CD4-positive, alpha-beta T cell (primary cell): Measurements from ENCODE around the gene COL15A1. TPM values are rescaled to one million over a fixed set of nuclear protein-coding genes. Genes with fewer than 3 reads are reported as not detected.

Source experiments
- ATAC-seq: fragments of 200-7000 bp; cut with Tn5 transposase; one replicate; pipeline ENCODE4 v1.10.0; 2022; ENCODE audit warnings: mild to moderate bottlenecking; ENCODE audit not compliant: poor library complexity
- CTCF ChIA-PET: fragments of 350-600 bp; sonication (Branson Sonifier 250); formaldehyde crosslinking; loops from one replicate; lab custom pipeline; 2021; ENCODE audit warnings: antibody characterized with exemption, inconsistent platforms; lab: Charles Lee
- POLR2A ChIA-PET: fragments of 350-600 bp; sonication (Branson Sonifier 250); formaldehyde crosslinking; loops from one replicate; lab custom pipeline; 2021; ENCODE audit warnings: antibody characterized with exemption, inconsistent platforms; lab: Charles Lee
- DNase-seq, 14 experiments: peaks; one replicate each; pipeline ENCODE4 v3.0.0-alpha.2; 2013 to 2020; ENCODE audit warnings: mixed read lengths in 2 of 14
- H3K27ac ChIP-seq, 2 donors: one replicate each; pipeline versions ENCODE4 v1.5.1 to v1.7.0; 2013; ENCODE audit warnings: low read length in 2 of 2, low read depth in 1 of 2, mild to moderate bottlenecking in 1 of 2
- H3K27me3 ChIP-seq, 2 experiments: 1 replicate in 1 of 2; 2 replicates in 1 of 2; pipeline versions ENCODE4 v1.6.1 to v1.7.0; 2013; ENCODE audit warnings: low read length in 2 of 2, control low read depth in 1 of 2, mild to moderate bottlenecking in 1 of 2, moderate library complexity in 1 of 2; ENCODE audit not compliant: insufficient read depth in 2 of 2, control insufficient read depth in 1 of 2
- H3K36me3 ChIP-seq: one replicate; pipeline ENCODE4 v1.6.1; 2013; ENCODE audit warnings: low read length, control low read depth; ENCODE audit not compliant: insufficient read depth
- H3K4me1 ChIP-seq: one replicate; pipeline ENCODE4 v1.6.1; 2013; ENCODE audit warnings: low read length, control low read depth; ENCODE audit not compliant: insufficient read depth
- H3K4me3 ChIP-seq: one replicate; pipeline ENCODE4 v1.5.1; 2013; ENCODE audit warnings: mild to moderate bottlenecking, low read length, moderate library complexity
- H3K9me3 ChIP-seq, 2 experiments: 1 replicate in 1 of 2; 2 replicates in 1 of 2; pipeline versions ENCODE4 v1.6.1 to v1.7.0; 2013; ENCODE audit warnings: low read length in 2 of 2, mild to moderate bottlenecking in 2 of 2, control low read depth in 1 of 2, moderate library complexity in 1 of 2; ENCODE audit not compliant: control insufficient read depth in 1 of 2, insufficient read depth in 1 of 2
- H3K27ac Mint-ChIP-seq: one replicate; pipeline ENCODE4 v1.8.0; 2020; ENCODE audit warnings: mixed read lengths
- H3K27me3 Mint-ChIP-seq: one replicate; pipeline ENCODE4 v1.8.0; 2021; ENCODE audit warnings: mixed read lengths
- H3K36me3 Mint-ChIP-seq: one replicate; pipeline ENCODE4 v1.8.0; 2021; ENCODE audit warnings: low read depth, mixed read lengths
- H3K4me1 Mint-ChIP-seq: one replicate; pipeline ENCODE4 v1.8.0; 2021; ENCODE audit warnings: low read depth, mixed read lengths
- H3K4me3 Mint-ChIP-seq: one replicate; pipeline ENCODE4 v1.8.0; 2020; ENCODE audit warnings: mild to moderate bottlenecking, mixed read lengths
- H3K9me3 Mint-ChIP-seq: one replicate; pipeline ENCODE4 v1.8.0; 2020; ENCODE audit warnings: mixed read lengths
- intact Hi-C, 2 experiments: fragments of 100-400 bp; cut with DNase I in 1 of 2; cut with micrococcal nuclease in 1 of 2; formaldehyde crosslinking; loops; one replicate each; pipeline versions ENCODE4 v1.15.1 to v1.9.0; 2023 to 2025; cut with DNase I, micrococcal nuclease
- total RNA-seq, 174 experiments: library from RNA in 2 of 174; stranded (reverse) in 2 of 174; gene quantifications; one replicate each; pipeline ENCODE4 v1.2.3 and lab custom pipeline; 2021 to 2026
- TF ChIP-seq, protein P1 (sequence below): fragments of 200-600 bp; IDR thresholded peaks from one replicate; pipeline ENCODE4 v1.8.0; 2022; ENCODE audit warnings: antibody characterized with exemption, mild to moderate bottlenecking

COL15A1 gene
- total RNA-seq, 2 experiments from 2014 or later = not detected

DNA sequence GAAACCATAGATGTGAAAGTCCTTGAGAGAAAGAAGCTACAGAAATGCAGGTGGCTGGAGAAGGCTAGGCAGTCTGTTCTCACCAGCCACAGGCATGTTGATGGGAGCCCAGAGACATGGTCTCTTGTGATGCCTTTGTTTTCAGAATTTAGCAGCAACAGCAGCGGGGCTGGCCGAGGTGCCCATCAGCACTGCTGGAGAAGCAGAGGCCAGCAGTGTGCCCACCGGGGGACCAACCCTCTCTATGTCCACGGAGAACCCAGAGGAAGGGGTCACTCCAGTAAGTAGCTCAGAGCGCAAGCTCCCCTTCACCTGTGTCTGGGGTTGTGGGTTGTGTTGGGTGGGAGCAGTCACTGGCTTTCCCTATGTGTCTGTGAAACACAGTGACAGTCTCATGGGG, 59.6 kb downstream of the COL15A1 start:
- POLR2A ChIA-PET = interaction anchor here (0.9 to 1.4 kb wide), 3 partner anchors 24 to 116 kb away, joined by 3 read pairs; no protein-coding TSS in a partner anchor
- TF ChIP-seq, protein P1, sequence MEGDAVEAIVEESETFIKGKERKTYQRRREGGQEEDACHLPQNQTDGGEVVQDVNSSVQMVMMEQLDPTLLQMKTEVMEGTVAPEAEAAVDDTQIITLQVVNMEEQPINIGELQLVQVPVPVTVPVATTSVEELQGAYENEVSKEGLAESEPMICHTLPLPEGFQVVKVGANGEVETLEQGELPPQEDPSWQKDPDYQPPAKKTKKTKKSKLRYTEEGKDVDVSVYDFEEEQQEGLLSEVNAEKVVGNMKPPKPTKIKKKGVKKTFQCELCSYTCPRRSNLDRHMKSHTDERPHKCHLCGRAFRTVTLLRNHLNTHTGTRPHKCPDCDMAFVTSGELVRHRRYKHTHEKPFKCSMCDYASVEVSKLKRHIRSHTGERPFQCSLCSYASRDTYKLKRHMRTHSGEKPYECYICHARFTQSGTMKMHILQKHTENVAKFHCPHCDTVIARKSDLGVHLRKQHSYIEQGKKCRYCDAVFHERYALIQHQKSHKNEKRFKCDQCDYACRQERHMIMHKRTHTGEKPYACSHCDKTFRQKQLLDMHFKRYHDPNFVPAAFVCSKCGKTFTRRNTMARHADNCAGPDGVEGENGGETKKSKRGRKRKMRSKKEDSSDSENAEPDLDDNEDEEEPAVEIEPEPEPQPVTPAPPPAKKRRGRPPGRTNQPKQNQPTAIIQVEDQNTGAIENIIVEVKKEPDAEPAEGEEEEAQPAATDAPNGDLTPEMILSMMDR = no peak
- no peaks in the 10 kb centered on the region for H3K27me3 ChIP-seq
- no peak for DNase-seq
- no peaks in the 10 kb centered on the region for H3K9me3 Mint-ChIP-seq
- no peaks in the 10 kb centered on the region for H3K9me3 ChIP-seq
- no peaks in the 10 kb centered on the region for H3K36me3 Mint-ChIP-seq
- no peaks in the 10 kb centered on the region for H3K27me3 Mint-ChIP-seq
- no peak overlapping the region for H3K4me3 ChIP-seq
- H3K4me1 Mint-ChIP-seq = peaks cover 25% of the 10 kb centered on the region
- CTCF ChIA-PET = interaction anchor here (7.7 kb wide), 1 partner anchor 138 kb away, joined by 77 read pairs; no protein-coding TSS in a partner anchor
- H3K4me1 ChIP-seq = peaks cover 18% of the 10 kb centered on the region
- ATAC-seq = no peak
- no peak overlapping the region for H3K27ac ChIP-seq
- no peak overlapping the region for H3K4me3 Mint-ChIP-seq
- intact Hi-C loops = loop anchor here in 1 of 2 experiments (5.0 kb wide), 1 partner anchor 54 kb away; no protein-coding TSS in a partner anchor
- H3K36me3 ChIP-seq = no peaks in the 10 kb centered on the region
- H3K27ac Mint-ChIP-seq = no peak overlapping the region

DNA sequence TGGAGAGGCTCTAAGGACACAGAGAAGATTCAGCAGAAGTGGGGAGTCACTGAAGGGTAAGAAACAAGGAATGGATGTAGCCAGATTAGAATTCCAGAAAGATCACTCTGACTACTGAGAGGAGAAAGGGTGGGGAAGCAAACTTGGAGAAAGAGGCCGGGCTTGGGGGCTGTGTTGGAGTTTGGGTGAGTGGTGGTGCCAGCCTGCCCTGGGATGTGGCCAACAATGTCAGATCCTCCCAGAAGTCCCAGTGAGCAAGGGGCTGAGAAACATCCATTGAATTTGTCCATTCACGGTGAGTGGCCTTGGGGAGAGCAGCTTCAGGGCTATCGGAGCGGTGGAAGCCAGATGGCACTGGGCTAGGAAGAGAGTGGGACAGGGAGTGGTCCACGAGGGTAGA, 60.4 kb downstream of the COL15A1 start:
- Histone ChIP-seq H3K27ac (no peak overlapping the region), H3K9me3 (no peaks in the 10 kb centered on the region), H3K4me1 (peaks cover 14% of the 10 kb centered on the region), H3K4me3 (no peak overlapping the region), H3K36me3 (no peaks in the 10 kb centered on the region), H3K27me3 (no peaks in the 10 kb centered on the region)
- no peaks in the 10 kb centered on the region for H3K9me3 Mint-ChIP-seq
- no peaks in the 10 kb centered on the region for H3K27me3 Mint-ChIP-seq
- H3K27ac Mint-ChIP-seq = no peak overlapping the region
- no peak for DNase-seq
- H3K36me3 Mint-ChIP-seq = no peaks in the 10 kb centered on the region
- CTCF ChIA-PET = no interaction called here
- no peak overlapping the region for H3K4me3 Mint-ChIP-seq
- TF ChIP-seq, protein P1 = no peak
- POLR2A ChIA-PET = no interaction called here
- ATAC-seq = no peak
- intact Hi-C loops = loop anchor here in 1 of 2 experiments (5.0 kb wide), 1 partner anchor 53 kb away; no protein-coding TSS in a partner anchor
- H3K4me1 Mint-ChIP-seq = peaks cover 25% of the 10 kb centered on the region

DNA sequence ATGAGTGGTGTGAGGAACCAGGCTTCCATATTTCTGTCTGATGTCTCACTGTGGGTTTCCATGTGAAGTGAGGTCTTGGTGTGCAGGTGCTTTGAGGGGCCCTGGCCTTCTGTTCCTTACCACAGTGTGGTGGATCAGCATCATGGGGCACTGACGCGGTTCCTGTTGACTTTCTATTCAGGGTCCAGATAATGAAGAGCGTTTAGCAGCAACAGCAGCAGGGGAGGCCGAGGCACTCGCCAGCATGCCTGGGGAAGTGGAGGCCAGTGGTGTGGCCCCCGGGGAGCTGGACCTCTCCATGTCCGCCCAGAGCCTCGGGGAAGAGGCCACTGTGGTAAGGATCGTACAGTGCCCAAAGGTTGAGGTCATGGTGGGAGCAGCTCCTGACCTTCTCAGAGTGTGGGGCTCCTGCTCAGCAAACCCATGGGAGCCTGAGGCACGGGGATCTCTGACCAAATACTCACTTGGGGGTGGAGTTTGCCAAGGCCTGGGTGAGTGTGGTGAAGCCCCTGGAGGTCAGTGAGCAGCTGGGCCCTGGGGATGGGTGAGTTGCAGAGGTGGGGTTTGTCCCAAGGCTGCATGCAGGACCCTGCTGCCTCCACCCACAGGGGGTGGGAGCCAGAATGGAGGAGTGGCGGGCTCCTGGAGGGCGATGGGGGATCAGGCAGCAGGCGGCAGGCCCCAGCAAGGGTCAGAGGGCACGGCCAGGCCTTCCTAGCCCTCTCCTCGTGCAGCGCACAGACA, 61.2 kb downstream of the COL15A1 start:
- no peak for ATAC-seq

More for the DNA sequence above, 61.2 kb downstream of the COL15A1 start:
- no peak overlapping the region for H3K27ac ChIP-seq
- Mint-ChIP-seq H3K9me3 (no peaks in the 10 kb centered on the region), H3K27me3 (no peaks in the 10 kb centered on the region), H3K36me3 (no peaks in the 10 kb centered on the region), H3K4me1 (peaks cover 25% of the 10 kb centered on the region), H3K4me3 (no peak overlapping the region), H3K27ac (no peak overlapping the region)
- TF ChIP-seq, protein P1 = no peak
- no peaks in the 10 kb centered on the region for H3K9me3 ChIP-seq
- no peaks in the 10 kb centered on the region for H3K27me3 ChIP-seq
- DNase-seq = no peak
- H3K4me1 ChIP-seq = peaks cover 11% of the 10 kb centered on the region
- ChIA-PET POLR2A (no interaction called here), CTCF (no interaction called here)
- intact Hi-C loops = loop anchor here (5.0 kb wide), 2 partner anchors 47 to 52 kb away; no protein-coding TSS in a partner anchor
- no peak overlapping the region for H3K4me3 ChIP-seq
- no peaks in the 10 kb centered on the region for H3K36me3 ChIP-seq
